ENCODE measurements around the gene ING5. TPM values are rescaled to one million over a fixed set of nuclear protein-coding genes. Genes with fewer than 3 reads are reported as not detected.

Gene ING5
- total RNA-seq, 1 experiment from 2014 or later: 9.1 TPM

- no peak for DNase-seq (ENCODE audit: low spot score)
These were observed 74.7 kb downstream of the ING5 start, which contains the start of gene GAL3ST2 for GRCh38 chr2:241776336-241777169. Gene GAL3ST2 (plus strand): TSS chr2:241776822. CDS start chr2:241776956, 134 bp downstream.

GRCh38 chr2:241777170-241777685 lies 75.4 kb downstream of the ING5 start:
- no peak for DNase-seq (ENCODE audit: low spot score)

DNA sequence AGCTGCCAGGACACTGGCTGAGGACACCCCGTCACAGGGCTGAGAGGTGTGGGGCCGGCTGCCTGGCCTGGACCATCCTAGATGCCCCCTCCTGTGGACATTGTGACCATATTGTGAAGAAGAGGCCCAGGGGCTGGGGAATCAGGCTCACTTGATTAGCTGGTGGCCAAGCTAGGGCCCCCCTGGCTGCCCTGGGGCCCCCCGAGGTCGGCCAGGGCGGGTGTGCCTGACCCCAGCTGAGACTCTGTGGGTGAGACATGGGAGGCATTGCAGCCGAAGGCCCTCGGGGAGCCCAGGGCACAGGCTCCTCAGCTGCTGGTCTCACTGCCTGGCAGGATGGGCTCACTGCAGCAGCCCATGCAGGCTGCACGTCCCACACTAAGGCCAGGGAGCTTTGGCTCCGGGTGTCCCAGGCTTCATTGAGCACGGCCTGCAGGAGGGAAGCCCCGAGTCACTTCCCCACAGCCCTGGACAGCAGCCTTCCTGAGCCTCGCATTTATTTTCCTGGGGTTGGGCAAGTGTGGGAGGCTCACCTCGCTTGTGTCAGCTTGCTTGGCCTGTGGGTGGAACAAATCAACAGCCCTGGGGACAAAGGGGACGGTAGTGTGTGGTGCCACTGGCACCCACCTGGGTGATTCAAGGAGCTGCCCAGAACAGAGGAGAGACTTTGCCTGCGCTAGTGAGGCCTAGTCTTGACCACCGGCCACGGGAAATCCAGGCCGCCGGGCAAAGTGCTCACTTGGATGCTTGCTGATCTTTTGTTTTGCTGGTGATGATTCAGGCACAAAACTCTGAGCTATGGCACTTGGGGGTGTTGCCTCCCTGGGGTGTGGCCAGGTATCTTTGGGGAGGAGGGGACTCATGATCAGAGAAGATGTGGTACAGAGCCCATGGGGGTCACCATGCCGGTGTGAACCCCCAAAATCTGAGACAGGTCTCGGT lies 76.1 kb downstream of the ING5 start:
- DNase-seq (ENCODE audit: low spot score): no peak

Other genes with a start within 250 kb of the ING5 start
- gene STK25, start 193.5 kb upstream of the ING5 start, total RNA-seq (2014; rRNA removed; shearing (Covaris generic)): 117 and 153 TPM in 2 replicates
- gene BOK, start 143.3 kb upstream of the ING5 start, total RNA-seq (2014; rRNA removed; shearing (Covaris generic)): 1.2 and 2.3 TPM in 2 replicates
- 30.1 and 39.9 TPM in 2 replicates for gene THAP4, start 64.9 kb upstream of the ING5 start, total RNA-seq (2014; rRNA removed; shearing (Covaris generic))
- 65.7 and 72.8 TPM in 2 replicates for gene ATG4B, start 64.3 kb upstream of the ING5 start, total RNA-seq (2014; rRNA removed; shearing (Covaris generic))
- 87.5 and 96.1 TPM in 2 replicates for gene DTYMK, start 15.2 kb upstream of the ING5 start, total RNA-seq (2014; rRNA removed; shearing (Covaris generic))
- 7.2 and 10.4 TPM in 2 replicates for gene D2HGDH, start 32.6 kb downstream of the ING5 start, total RNA-seq (2014; rRNA removed; shearing (Covaris generic))
- not detected in 2 replicates for gene GAL3ST2, start 74.8 kb downstream of the ING5 start, total RNA-seq (2014; rRNA removed; shearing (Covaris generic))
- not detected in 2 replicates for gene NEU4, start 107.2 kb downstream of the ING5 start, total RNA-seq (2014; rRNA removed; shearing (Covaris generic))
- gene PDCD1, start 156.9 kb downstream of the ING5 start, total RNA-seq (2014; rRNA removed; shearing (Covaris generic)): not detected in 2 replicates
- not detected in 2 replicates for gene RTP5, start 167.7 kb downstream of the ING5 start, total RNA-seq (2014; rRNA removed; shearing (Covaris generic))